HepG2 (cell line): ENCODE measurements around the gene SPHK1. TPM values are rescaled to one million over a fixed set of nuclear protein-coding genes. Genes with fewer than 3 reads are reported as not detected.
A peak's percentile ranks its signal among the peaks of the same experiment; 100 is the strongest.

Source experiments
- ATM ChIP-seq: fragments of 450-650 bp; IDR thresholded peaks from 2 replicates; pipeline ENCODE4 v1.7.1; 2017; ENCODE audit warnings: mild to moderate bottlenecking, borderline replicate concordance
- CC2D1A ChIP-seq: sonication (generic); formaldehyde crosslinking; IDR thresholded peaks from 2 replicates; pipeline ENCODE4 v1.8.1; 2023; ENCODE audit warnings: mild to moderate bottlenecking, missing genetic modification reagents
- ELF3 ChIP-seq: IDR thresholded peaks from 2 replicates; pipeline ENCODE4 v1.6.1; 2016; ENCODE audit warnings: missing genetic modification reagents, missing compliant biosample characterization
- ELF4 ChIP-seq: sonication (generic); formaldehyde crosslinking; IDR thresholded peaks from 2 replicates; pipeline ENCODE4 v1.5.0; 2020; ENCODE audit warnings: missing genetic modification reagents, mild to moderate bottlenecking, moderate library complexity, borderline replicate concordance
- ESRRA ChIP-seq: sonication (generic); formaldehyde crosslinking; IDR thresholded peaks from 2 replicates; pipeline ENCODE4 v1.5.1; 2020; ENCODE audit warnings: mild to moderate bottlenecking, low read depth, missing genetic modification reagents
- HIVEP1 ChIP-seq: sonication (generic); formaldehyde crosslinking; IDR thresholded peaks from 2 replicates; pipeline ENCODE4 v1.4.0; 2020; ENCODE audit warnings: mild to moderate bottlenecking, missing genetic modification reagents
- KDM1A ChIP-seq: IDR thresholded peaks from 2 replicates; pipeline ENCODE4 v1.6.1; 2016; ENCODE audit warnings: missing compliant biosample characterization
- KDM2A ChIP-seq: sonication (generic); formaldehyde crosslinking; IDR thresholded peaks from 2 replicates; pipeline ENCODE4 v1.4.0; 2020; ENCODE audit warnings: low read depth, missing genetic modification reagents, borderline replicate concordance
- KDM5A ChIP-seq: fragments of 200-600 bp; sonication (generic); IDR thresholded peaks from 2 replicates; pipeline ENCODE4 v1.7.0; 2018; ENCODE audit warnings: antibody characterized with exemption, mild to moderate bottlenecking, low read length, borderline replicate concordance
- KLF11 ChIP-seq: IDR thresholded peaks from 2 replicates; pipeline ENCODE4 v1.6.1; 2016; ENCODE audit warnings: missing compliant biosample characterization
- KLF15 ChIP-seq: sonication (generic); formaldehyde crosslinking; IDR thresholded peaks from 2 replicates; pipeline ENCODE4 v1.8.1; 2023; ENCODE audit warnings: borderline replicate concordance, mild to moderate bottlenecking, inconsistent platforms, missing genetic modification reagents, mixed read lengths
- MTA3 ChIP-seq: sonication (generic); formaldehyde crosslinking; IDR thresholded peaks from 2 replicates; pipeline ENCODE4 v1.4.0; 2020; ENCODE audit warnings: missing genetic modification reagents
- SIX1 ChIP-seq: sonication (generic); formaldehyde crosslinking; IDR thresholded peaks from 2 replicates; pipeline ENCODE4 v1.4.0; 2020; ENCODE audit warnings: missing genetic modification reagents, borderline replicate concordance
- SP4 ChIP-seq: sonication (generic); formaldehyde crosslinking; IDR thresholded peaks from 2 replicates; pipeline ENCODE4 v1.8.1; 2023; ENCODE audit warnings: mild to moderate bottlenecking, missing genetic modification reagents
- TEF ChIP-seq: sonication (generic); formaldehyde crosslinking; IDR thresholded peaks from 2 replicates; pipeline ENCODE4 v1.5.0; 2020; ENCODE audit warnings: missing genetic modification reagents
- ZBTB14 ChIP-seq: sonication (generic); formaldehyde crosslinking; IDR thresholded peaks from 2 replicates; pipeline ENCODE4 v1.4.0; 2020; ENCODE audit warnings: missing genetic modification reagents
- ZNF44 ChIP-seq: sonication (generic); formaldehyde crosslinking; IDR thresholded peaks from 2 replicates; pipeline ENCODE4 v1.5.1; 2020; ENCODE audit warnings: mild to moderate bottlenecking, missing genetic modification reagents
- ZNF7 ChIP-seq: IDR thresholded peaks from 2 replicates; pipeline ENCODE4 v1.6.1; 2016; ENCODE audit warnings: missing biosample characterization, missing genetic modification reagents
- ZSCAN12 ChIP-seq: sonication (generic); formaldehyde crosslinking; IDR thresholded peaks from 2 replicates; pipeline ENCODE4 v1.9.0; 2021; ENCODE audit warnings: mild to moderate bottlenecking, missing genetic modification reagents
- polyA plus RNA-seq, 8 experiments: library from polyadenylated mRNA; depleted of rRNA in 3 of 8; stranded (reverse) in 7 of 8; unstranded in 1 of 8; fragments of >200 nt; fragmentation: Illumina TruSeq in 4 of 8; extraction: Trizol in 4 of 8; gene quantifications; 2 replicates each; pipeline versions ENCODE4 v1.2.1 to v1.2.3, GENCODE V29; 2011 to 2016; ENCODE audit warnings: low read depth in 4 of 8, missing spikeins in 1 of 8, mixed read lengths in 1 of 8; ENCODE audit not compliant: insufficient read depth in 1 of 8
- total RNA-seq, 5 experiments: library from RNA; depleted of rRNA; stranded (reverse); fragments of >200 nt; fragmentation: Illumina TruSeq; extraction: Trizol; gene quantifications; 2 replicates each; pipeline ENCODE4 v1.2.3, GENCODE V29; 2016; ENCODE audit warnings: low read depth in 1 of 5
- TF ChIP-seq, protein P1 (sequence below): sonication (generic); formaldehyde crosslinking; IDR thresholded peaks from 2 replicates; pipeline ENCODE4 v1.4.0; 2020; ENCODE audit warnings: mild to moderate bottlenecking, missing genetic modification reagents
- TF ChIP-seq, protein P2 (sequence below): sonication (generic); formaldehyde crosslinking; IDR thresholded peaks from 2 replicates; pipeline ENCODE4 v1.4.0; 2020; ENCODE audit warnings: missing genetic modification reagents
- TF ChIP-seq, protein P3 (sequence below): sonication (generic); formaldehyde crosslinking; IDR thresholded peaks from 2 replicates; pipeline ENCODE4 v1.4.0; 2020; ENCODE audit warnings: missing genetic modification reagents

Gene SPHK1
- total and polyA plus RNA-seq, 2 of the 13 experiments (the other 11 are each of a cell fraction or from before 2014, with no cell fraction given): 129 to 160 TPM

GRCh38 chr17:76385892-76386786 lies 1.7 kb downstream of the SPHK1 start (continued):
- TF ChIP-seq, protein P1, sequence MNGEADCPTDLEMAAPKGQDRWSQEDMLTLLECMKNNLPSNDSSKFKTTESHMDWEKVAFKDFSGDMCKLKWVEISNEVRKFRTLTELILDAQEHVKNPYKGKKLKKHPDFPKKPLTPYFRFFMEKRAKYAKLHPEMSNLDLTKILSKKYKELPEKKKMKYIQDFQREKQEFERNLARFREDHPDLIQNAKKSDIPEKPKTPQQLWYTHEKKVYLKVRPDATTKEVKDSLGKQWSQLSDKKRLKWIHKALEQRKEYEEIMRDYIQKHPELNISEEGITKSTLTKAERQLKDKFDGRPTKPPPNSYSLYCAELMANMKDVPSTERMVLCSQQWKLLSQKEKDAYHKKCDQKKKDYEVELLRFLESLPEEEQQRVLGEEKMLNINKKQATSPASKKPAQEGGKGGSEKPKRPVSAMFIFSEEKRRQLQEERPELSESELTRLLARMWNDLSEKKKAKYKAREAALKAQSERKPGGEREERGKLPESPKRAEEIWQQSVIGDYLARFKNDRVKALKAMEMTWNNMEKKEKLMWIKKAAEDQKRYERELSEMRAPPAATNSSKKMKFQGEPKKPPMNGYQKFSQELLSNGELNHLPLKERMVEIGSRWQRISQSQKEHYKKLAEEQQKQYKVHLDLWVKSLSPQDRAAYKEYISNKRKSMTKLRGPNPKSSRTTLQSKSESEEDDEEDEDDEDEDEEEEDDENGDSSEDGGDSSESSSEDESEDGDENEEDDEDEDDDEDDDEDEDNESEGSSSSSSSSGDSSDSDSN (CRISPR knock-in tag): peak; percentile 82
- TF ChIP-seq ZNF7 (CRISPR knock-in tag) (peak; percentile 14; the same call in 1 of the 2 replicates), ESRRA (CRISPR knock-in tag) (peak; percentile 77), ZBTB14 (CRISPR knock-in tag) (peak; percentile 90), KLF11 (CRISPR knock-in tag) (peak; percentile 94), KDM1A (CRISPR knock-in tag) (no peak), KLF15 (peak; percentile 98), SP4 (peak; percentile 89), KDM5A (no peak), ATM (no peak), HIVEP1 (peak; percentile 97), ZNF44 (peak; percentile 100), MTA3 (CRISPR knock-in tag) (no peak), ELF4 (CRISPR knock-in tag) (peak; percentile 86; the same call in 1 of the 2 replicates), CC2D1A (CRISPR knock-in tag) (0 out of 2 replicates have a peak, but pooled peaks have one; percentile 92), ELF3 (peak; percentile 80), KDM2A (CRISPR knock-in tag) (peak; percentile 95), ZSCAN12 (peak; percentile 99), SIX1 (peak; percentile 62; the same call in 1 of the 2 replicates), TEF (CRISPR knock-in tag) (peak; percentile 95)
- TF ChIP-seq, protein P2, sequence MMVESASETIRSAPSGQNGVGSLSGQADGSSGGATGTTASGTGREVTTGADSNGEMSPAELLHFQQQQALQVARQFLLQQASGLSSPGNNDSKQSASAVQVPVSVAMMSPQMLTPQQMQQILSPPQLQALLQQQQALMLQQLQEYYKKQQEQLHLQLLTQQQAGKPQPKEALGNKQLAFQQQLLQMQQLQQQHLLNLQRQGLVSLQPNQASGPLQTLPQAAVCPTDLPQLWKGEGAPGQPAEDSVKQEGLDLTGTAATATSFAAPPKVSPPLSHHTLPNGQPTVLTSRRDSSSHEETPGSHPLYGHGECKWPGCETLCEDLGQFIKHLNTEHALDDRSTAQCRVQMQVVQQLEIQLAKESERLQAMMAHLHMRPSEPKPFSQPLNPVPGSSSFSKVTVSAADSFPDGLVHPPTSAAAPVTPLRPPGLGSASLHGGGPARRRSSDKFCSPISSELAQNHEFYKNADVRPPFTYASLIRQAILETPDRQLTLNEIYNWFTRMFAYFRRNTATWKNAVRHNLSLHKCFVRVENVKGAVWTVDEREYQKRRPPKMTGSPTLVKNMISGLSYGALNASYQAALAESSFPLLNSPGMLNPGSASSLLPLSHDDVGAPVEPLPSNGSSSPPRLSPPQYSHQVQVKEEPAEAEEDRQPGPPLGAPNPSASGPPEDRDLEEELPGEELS (CRISPR knock-in tag): peak; percentile 83
- TF ChIP-seq, protein P3, sequence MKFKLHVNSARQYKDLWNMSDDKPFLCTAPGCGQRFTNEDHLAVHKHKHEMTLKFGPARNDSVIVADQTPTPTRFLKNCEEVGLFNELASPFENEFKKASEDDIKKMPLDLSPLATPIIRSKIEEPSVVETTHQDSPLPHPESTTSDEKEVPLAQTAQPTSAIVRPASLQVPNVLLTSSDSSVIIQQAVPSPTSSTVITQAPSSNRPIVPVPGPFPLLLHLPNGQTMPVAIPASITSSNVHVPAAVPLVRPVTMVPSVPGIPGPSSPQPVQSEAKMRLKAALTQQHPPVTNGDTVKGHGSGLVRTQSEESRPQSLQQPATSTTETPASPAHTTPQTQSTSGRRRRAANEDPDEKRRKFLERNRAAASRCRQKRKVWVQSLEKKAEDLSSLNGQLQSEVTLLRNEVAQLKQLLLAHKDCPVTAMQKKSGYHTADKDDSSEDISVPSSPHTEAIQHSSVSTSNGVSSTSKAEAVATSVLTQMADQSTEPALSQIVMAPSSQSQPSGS (CRISPR knock-in tag): peak; percentile 87
